Measurements from ENCODE around the gene NAV2. TPM values are rescaled to one million over a fixed set of nuclear protein-coding genes. Genes with fewer than 3 reads are reported as not detected.

The NAV2 gene
- total and polyA plus RNA-seq, 2 donors, result 2.0 to 5.8 TPM

DNA sequence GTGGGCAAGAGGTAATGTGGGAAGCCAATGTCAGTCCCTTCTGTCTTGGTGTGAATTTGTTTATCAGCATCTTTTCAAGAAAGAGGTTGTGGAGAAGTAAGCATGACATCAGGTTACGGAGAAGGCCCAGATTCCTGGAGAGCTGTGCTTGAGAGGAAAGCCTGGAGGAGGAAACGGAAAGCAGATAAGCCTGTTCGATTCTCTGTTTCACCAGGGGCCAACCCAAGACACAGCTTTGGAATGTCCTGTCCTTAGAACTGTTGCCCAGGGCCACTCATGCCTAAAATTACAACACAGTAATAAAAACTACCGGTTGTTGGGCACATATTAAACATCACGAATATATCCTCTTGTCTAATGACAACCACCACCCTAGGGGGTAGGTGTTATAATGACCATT, 148.5 kb downstream of the NAV2 start:
- H3K27me3 ChIP-seq (ENCODE audit: control insufficient read depth in 2 of 2, insufficient read depth in 1 of 2, low read length in 1 of 2), result no peaks in the 10 kb centered on the region
- WGBS, result 88% methylated on average over 5 of the region's 5 CpGs
- no peak for DNase-seq (ENCODE audit: low read depth in 6 of 9, low spot score in 9 of 9)

DNA sequence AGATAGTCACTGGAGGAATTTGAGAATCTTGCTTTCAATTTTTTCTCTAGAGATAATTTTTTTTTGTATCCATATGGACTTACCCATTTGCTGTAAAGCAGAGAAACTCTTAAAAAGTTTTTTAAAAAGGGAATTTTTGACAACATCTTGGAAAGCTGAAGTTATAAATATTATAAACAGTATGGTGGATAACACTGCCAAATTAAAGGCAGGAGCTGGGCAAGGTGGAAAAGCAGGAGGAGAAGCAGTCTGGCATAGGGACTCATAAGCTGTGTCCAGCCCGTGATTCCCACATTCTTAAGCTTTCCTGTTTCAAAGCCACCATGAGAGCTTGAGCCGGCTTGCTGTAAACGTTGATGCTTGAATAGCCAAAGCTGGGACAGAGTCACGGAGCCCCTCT, 149.5 kb downstream of the NAV2 start:
- H3K4me1 ChIP-seq (ENCODE audit: control insufficient read depth in 2 of 2, insufficient read depth in 2 of 2, low read length in 2 of 2), result no peaks in the 10 kb centered on the region
- no peaks in the 10 kb centered on the region for H3K9me3 ChIP-seq (ENCODE audit: control insufficient read depth in 2 of 2, insufficient read depth in 1 of 2, low read length in 1 of 2)
- no peak for DNase-seq (ENCODE audit: low read depth in 6 of 9, low spot score in 9 of 9)
- H3K27me3 ChIP-seq (ENCODE audit: control insufficient read depth in 2 of 2, insufficient read depth in 1 of 2, low read length in 1 of 2), result no peaks in the 10 kb centered on the region
- H3K27ac ChIP-seq (ENCODE audit: low read depth in 1 of 2, low read length in 1 of 2), result no peak overlapping the region
- H3K36me3 ChIP-seq (ENCODE audit: control insufficient read depth in 2 of 2, insufficient read depth in 2 of 2, low read length in 1 of 2), result no peaks in the 10 kb centered on the region
- H3K4me3 ChIP-seq (ENCODE audit: low read length in 2 of 2), result no peak overlapping the region
- WGBS, result 93% methylated on average over 4 of the region's 4 CpGs

More for the DNA sequence above, 148.5 kb downstream of the NAV2 start:
- Histone ChIP-seq H3K4me1 (ENCODE audit: control insufficient read depth in 2 of 2, insufficient read depth in 2 of 2, low read length in 2 of 2) (no peaks in the 10 kb centered on the region), H3K27ac (ENCODE audit: low read depth in 1 of 2, low read length in 1 of 2) (no peak overlapping the region), H3K4me3 (ENCODE audit: low read length in 2 of 2) (no peak overlapping the region), H3K36me3 (ENCODE audit: control insufficient read depth in 2 of 2, insufficient read depth in 2 of 2, low read length in 1 of 2) (no peaks in the 10 kb centered on the region), H3K9me3 (ENCODE audit: control insufficient read depth in 2 of 2, insufficient read depth in 1 of 2, low read length in 1 of 2) (no peaks in the 10 kb centered on the region)

DNA sequence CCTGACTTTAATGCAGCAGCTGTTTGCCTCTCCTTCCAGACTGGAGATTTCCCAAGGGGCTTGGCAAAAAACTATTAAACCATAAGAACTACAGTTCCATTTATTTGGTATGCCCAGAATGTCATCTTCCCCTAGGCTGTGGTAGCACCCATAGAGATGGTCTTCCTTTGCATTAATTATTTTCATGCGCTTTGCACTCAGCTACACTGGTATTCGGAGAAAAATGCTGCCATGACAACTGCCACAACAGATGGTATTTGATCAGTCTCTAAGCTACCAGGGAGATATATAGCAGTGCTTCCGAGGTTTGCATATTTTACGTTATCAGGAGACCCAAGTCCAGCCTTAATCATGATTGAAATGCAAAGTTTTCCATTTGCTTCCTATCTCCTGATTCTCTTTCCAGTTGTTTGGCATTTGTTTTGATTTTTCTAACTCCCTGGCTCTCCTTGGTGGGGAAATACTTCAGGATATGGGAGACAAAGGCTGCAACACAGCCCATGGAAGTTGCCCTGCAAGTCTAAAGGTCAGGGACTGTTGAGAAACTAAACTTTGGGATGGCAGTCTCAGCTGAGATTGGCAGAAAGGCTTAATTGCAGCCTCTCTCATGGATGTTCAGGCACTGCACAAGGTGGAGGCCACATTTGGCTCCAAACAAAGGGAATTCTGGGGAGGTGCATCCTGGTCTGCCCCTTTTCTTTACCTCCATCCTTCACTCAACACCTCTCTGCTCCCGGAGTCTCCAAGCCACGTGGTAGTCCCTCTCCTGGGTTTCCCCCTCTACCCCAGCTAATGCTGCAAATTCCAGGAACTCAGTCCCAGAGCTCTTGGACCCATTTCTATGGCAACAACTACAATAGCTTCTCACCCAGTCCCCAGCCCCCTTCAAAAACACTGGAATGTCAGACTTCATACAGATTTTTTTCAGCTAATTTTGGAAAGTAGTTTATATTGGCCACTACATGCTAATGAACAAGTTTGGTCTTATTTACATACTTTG, 151.8 kb downstream of the NAV2 start:
- H3K9me3 ChIP-seq (ENCODE audit: control insufficient read depth in 2 of 2, insufficient read depth in 1 of 2, low read length in 1 of 2), result no peaks in the 10 kb centered on the region
- no peak overlapping the region for H3K27ac ChIP-seq (ENCODE audit: low read depth in 1 of 2, low read length in 1 of 2)
- H3K4me1 ChIP-seq (ENCODE audit: control insufficient read depth in 2 of 2, insufficient read depth in 2 of 2, low read length in 2 of 2), result no peaks in the 10 kb centered on the region
- H3K27me3 ChIP-seq (ENCODE audit: control insufficient read depth in 2 of 2, insufficient read depth in 1 of 2, low read length in 1 of 2), result no peaks in the 10 kb centered on the region
- H3K36me3 ChIP-seq (ENCODE audit: control insufficient read depth in 2 of 2, insufficient read depth in 2 of 2, low read length in 1 of 2), result no peaks in the 10 kb centered on the region
- WGBS, result 81% methylated on average over 6 of the region's 6 CpGs
- no peak for DNase-seq (ENCODE audit: low read depth in 6 of 9, low spot score in 9 of 9)
- H3K4me3 ChIP-seq (ENCODE audit: low read length in 2 of 2), result no peak overlapping the region

DNA sequence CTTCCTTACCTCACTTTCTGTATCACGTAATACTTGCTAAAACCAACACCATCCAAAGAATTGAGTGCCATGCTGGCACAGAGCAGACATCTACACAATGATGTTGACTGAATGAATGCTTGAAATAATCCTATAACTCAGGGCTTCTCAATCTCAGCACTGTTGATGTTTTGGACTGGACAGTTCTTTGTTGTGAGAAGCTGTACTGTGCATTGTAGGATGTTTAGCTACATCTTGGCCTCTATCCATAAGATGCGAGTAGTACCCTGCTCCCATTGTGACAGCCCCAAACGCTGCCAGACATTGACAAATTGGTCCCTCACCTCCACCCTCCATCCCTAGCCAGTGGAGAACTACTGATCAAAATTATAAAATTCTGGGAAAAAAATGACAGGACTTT, 153.4 kb downstream of the NAV2 start:
- 91% methylated on average over 3 of the region's 3 CpGs for WGBS
- Histone ChIP-seq H3K27me3 (ENCODE audit: control insufficient read depth in 2 of 2, insufficient read depth in 1 of 2, low read length in 1 of 2) (no peaks in the 10 kb centered on the region), H3K4me3 (ENCODE audit: low read length in 2 of 2) (no peak overlapping the region), H3K27ac (ENCODE audit: low read depth in 1 of 2, low read length in 1 of 2) (no peak overlapping the region), H3K9me3 (ENCODE audit: control insufficient read depth in 2 of 2, insufficient read depth in 1 of 2, low read length in 1 of 2) (no peaks in the 10 kb centered on the region), H3K36me3 (ENCODE audit: control insufficient read depth in 2 of 2, insufficient read depth in 2 of 2, low read length in 1 of 2) (no peaks in the 10 kb centered on the region), H3K4me1 (ENCODE audit: control insufficient read depth in 2 of 2, insufficient read depth in 2 of 2, low read length in 2 of 2) (no peaks in the 10 kb centered on the region)
- no peak for DNase-seq (ENCODE audit: low read depth in 6 of 9, low spot score in 9 of 9)

DNA sequence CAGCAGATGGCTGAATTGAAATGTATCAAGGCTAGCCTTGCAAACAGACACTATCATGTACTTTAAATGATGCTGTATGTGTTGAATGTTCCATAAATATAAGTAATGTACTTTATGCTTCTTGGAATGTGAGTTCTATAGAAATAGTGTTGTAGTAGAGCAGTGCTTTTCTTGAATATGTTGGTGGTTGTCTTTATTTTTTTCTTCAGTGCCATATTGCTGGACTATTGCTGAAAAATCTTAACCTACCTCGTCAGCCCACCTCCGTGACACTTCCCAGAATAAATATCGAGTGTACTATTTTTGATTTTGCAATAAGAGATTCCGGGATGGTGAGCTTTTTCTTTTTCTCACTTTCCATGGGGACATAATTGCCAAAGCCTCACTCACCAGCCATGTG, 153.9 kb downstream of the NAV2 start:
- no peaks in the 10 kb centered on the region for H3K36me3 ChIP-seq (ENCODE audit: control insufficient read depth in 2 of 2, insufficient read depth in 2 of 2, low read length in 1 of 2)
- DNase-seq (ENCODE audit: low read depth in 6 of 9, low spot score in 9 of 9), result no peak
- WGBS, result 97% methylated on average over 4 of the region's 4 CpGs
- no peaks in the 10 kb centered on the region for H3K9me3 ChIP-seq (ENCODE audit: control insufficient read depth in 2 of 2, insufficient read depth in 1 of 2, low read length in 1 of 2)
- H3K4me3 ChIP-seq (ENCODE audit: low read length in 2 of 2), result no peak overlapping the region
- no peak overlapping the region for H3K27ac ChIP-seq (ENCODE audit: low read depth in 1 of 2, low read length in 1 of 2)
- no peaks in the 10 kb centered on the region for H3K27me3 ChIP-seq (ENCODE audit: control insufficient read depth in 2 of 2, insufficient read depth in 1 of 2, low read length in 1 of 2)
- no peaks in the 10 kb centered on the region for H3K4me1 ChIP-seq (ENCODE audit: control insufficient read depth in 2 of 2, insufficient read depth in 2 of 2, low read length in 2 of 2)

DNA sequence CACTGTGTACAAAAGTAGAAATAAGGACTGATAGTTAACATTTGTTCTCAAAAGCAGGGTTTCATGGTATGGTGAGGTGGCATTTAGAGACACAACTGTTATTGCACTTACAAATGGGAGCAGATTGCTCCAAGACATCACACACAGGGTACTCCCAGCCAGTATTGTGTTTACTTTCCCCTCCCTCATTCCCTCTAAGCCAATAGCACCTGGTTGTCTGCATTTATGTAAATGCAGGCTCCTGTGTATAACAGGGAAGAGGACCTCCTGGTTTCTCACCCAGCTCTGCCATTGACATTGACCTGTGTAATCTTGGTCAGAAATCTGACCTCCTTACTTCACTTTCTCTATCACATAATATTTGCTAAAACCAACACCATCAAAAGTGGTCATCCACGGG, 154.4 kb downstream of the NAV2 start:
- Histone ChIP-seq H3K4me3 (ENCODE audit: low read length in 2 of 2) (no peak overlapping the region), H3K27me3 (ENCODE audit: control insufficient read depth in 2 of 2, insufficient read depth in 1 of 2, low read length in 1 of 2) (no peaks in the 10 kb centered on the region), H3K36me3 (ENCODE audit: control insufficient read depth in 2 of 2, insufficient read depth in 2 of 2, low read length in 1 of 2) (no peaks in the 10 kb centered on the region), H3K27ac (ENCODE audit: low read depth in 1 of 2, low read length in 1 of 2) (no peak overlapping the region), H3K4me1 (ENCODE audit: control insufficient read depth in 2 of 2, insufficient read depth in 2 of 2, low read length in 2 of 2) (no peaks in the 10 kb centered on the region), H3K9me3 (ENCODE audit: control insufficient read depth in 2 of 2, insufficient read depth in 1 of 2, low read length in 1 of 2) (no peaks in the 10 kb centered on the region)
- DNase-seq (ENCODE audit: low read depth in 6 of 9, low spot score in 9 of 9), result no peak
- 86% methylated on average over 1 of the region's 1 CpG for WGBS

DNA sequence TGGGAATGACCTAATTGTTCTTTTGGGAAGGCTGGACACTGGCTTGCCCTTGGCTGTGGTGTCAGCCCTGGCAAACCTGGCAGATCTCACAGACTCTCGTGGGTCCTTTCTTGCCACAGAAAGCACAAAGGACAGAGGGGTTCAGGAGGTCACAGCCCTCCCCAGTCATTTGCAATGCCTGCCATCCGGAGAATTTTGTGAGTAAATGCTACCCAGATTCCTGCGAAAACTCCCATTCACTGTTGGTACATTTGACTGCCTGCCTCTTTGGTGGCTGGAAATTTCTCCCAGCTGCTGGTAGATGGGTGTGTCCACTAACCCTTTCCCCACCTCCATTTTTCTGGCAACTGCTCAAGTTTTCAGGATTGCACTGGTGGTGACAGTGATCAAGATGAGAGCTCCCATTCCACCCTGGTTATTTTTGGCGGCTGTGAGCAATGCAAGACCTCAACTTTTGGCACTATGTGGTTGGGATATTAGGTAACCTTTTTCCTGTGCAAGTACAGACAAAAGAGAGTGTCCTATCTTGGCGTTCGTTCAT, 155.7 kb downstream of the NAV2 start:
- H3K4me1 ChIP-seq (ENCODE audit: control insufficient read depth in 2 of 2, insufficient read depth in 2 of 2, low read length in 2 of 2), result no peaks in the 10 kb centered on the region
- H3K4me3 ChIP-seq (ENCODE audit: low read length in 2 of 2), result no peak overlapping the region
- no peak overlapping the region for H3K27ac ChIP-seq (ENCODE audit: low read depth in 1 of 2, low read length in 1 of 2)
- H3K9me3 ChIP-seq (ENCODE audit: control insufficient read depth in 2 of 2, insufficient read depth in 1 of 2, low read length in 1 of 2), result no peaks in the 10 kb centered on the region
- H3K27me3 ChIP-seq (ENCODE audit: control insufficient read depth in 2 of 2, insufficient read depth in 1 of 2, low read length in 1 of 2), result no peaks in the 10 kb centered on the region
- 88% methylated on average over 6 of the region's 6 CpGs for WGBS
- DNase-seq (ENCODE audit: low read depth in 6 of 9, low spot score in 9 of 9), result peak in 4 of 9 donors; percentile 2 to 43 (median 3)
- no peaks in the 10 kb centered on the region for H3K36me3 ChIP-seq (ENCODE audit: control insufficient read depth in 2 of 2, insufficient read depth in 2 of 2, low read length in 1 of 2)

DNA sequence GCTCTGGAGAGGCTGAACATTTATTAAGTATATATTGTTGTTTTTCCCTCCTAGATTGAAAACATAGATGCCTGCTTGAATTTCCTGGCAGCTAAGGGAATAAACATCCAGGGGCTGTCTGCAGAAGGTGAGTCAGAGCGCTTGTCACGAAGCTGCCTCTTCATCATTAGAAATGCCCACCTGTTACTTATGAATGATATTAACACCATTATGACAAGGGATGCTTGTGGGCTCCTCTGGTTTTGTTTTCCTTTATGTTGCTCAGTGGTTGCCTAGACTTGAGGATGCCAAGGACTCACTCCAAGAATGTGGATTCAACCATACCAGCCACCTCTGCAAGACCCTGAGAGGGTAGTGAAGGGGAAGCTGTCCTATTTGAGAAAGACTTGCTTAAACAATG, 156.2 kb downstream of the NAV2 start:
- Histone ChIP-seq H3K36me3 (ENCODE audit: control insufficient read depth in 2 of 2, insufficient read depth in 2 of 2, low read length in 1 of 2) (no peaks in the 10 kb centered on the region), H3K4me1 (ENCODE audit: control insufficient read depth in 2 of 2, insufficient read depth in 2 of 2, low read length in 2 of 2) (no peaks in the 10 kb centered on the region), H3K4me3 (ENCODE audit: low read length in 2 of 2) (no peak overlapping the region), H3K27ac (ENCODE audit: low read depth in 1 of 2, low read length in 1 of 2) (no peak overlapping the region), H3K9me3 (ENCODE audit: control insufficient read depth in 2 of 2, insufficient read depth in 1 of 2, low read length in 1 of 2) (no peaks in the 10 kb centered on the region), H3K27me3 (ENCODE audit: control insufficient read depth in 2 of 2, insufficient read depth in 1 of 2, low read length in 1 of 2) (no peaks in the 10 kb centered on the region)
- WGBS, result 93% methylated on average over 2 of the region's 2 CpGs
- no peak for DNase-seq (ENCODE audit: low read depth in 6 of 9, low spot score in 9 of 9)

DNA sequence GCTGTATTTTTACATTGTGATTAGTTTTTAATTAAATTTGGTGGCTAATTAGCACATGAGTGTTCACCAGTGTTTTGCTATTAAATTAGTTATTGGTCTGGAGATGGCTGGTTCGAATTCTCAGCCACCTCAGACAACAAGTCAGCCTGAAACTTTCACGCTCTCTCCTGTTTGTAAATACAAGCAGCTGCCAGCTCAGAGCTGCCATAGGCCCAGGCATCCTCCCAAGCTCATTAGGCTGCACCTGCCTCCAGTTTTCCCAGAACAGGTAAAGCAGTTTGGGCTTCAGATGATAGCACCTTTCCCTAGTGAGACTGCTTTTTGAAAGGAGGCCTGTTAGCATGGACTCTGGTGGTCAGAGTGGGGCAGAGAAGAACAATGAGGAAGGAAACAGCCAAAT, 156.8 kb downstream of the NAV2 start:
- no peaks in the 10 kb centered on the region for H3K27me3 ChIP-seq (ENCODE audit: control insufficient read depth in 2 of 2, insufficient read depth in 1 of 2, low read length in 1 of 2)
- 86% methylated on average over 2 of the region's 2 CpGs for WGBS
- no peak for DNase-seq (ENCODE audit: low read depth in 6 of 9, low spot score in 9 of 9)
- no peaks in the 10 kb centered on the region for H3K4me1 ChIP-seq (ENCODE audit: control insufficient read depth in 2 of 2, insufficient read depth in 2 of 2, low read length in 2 of 2)
- H3K36me3 ChIP-seq (ENCODE audit: control insufficient read depth in 2 of 2, insufficient read depth in 2 of 2, low read length in 1 of 2), result no peaks in the 10 kb centered on the region
- H3K4me3 ChIP-seq (ENCODE audit: low read length in 2 of 2), result no peak overlapping the region
- no peaks in the 10 kb centered on the region for H3K9me3 ChIP-seq (ENCODE audit: control insufficient read depth in 2 of 2, insufficient read depth in 1 of 2, low read length in 1 of 2)
- no peak overlapping the region for H3K27ac ChIP-seq (ENCODE audit: low read depth in 1 of 2, low read length in 1 of 2)

Measured in thymus (tissue), 11 donors.